Testis (tissue), 2 donors: ENCODE results near the gene WDR17.
A peak's percentile ranks its signal among the peaks of the same experiment; 100 is the strongest.

ENCODE experiments used
- POLR2A ChIP-seq: fragments of 450-650 bp; IDR thresholded peaks from one replicate; pipeline ENCODE4 v1.6.1; 2017; ENCODE audit warnings: antibody characterized with exemption, mild to moderate bottlenecking, moderate library complexity
- TF ChIP-seq, protein P1 (sequence below), 3 experiments: fragments of 450-650 bp in 2 of 3; fragments of 200-600 bp in 1 of 3; sonication (generic) in 1 of 3; IDR thresholded peaks; one replicate each; pipeline ENCODE4 v1.5.1; 2016 to 2019; ENCODE audit warnings: antibody characterized with exemption in 3 of 3, mild to moderate bottlenecking in 2 of 3, moderate library complexity in 1 of 3

DNA sequence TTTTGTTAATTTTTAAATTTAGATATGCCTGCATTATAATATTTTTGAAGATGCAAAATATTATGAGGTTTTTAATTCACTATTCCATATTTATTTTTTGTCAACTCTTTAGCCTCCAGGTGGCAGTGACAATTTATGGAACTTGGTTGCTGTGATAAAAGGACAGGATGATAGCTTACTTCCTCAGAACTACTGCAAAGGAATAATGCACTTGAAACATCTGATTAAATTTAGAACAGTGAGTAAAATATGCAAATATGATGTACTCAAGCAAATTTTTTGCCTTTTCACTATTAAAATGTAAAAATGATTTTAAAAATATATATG lies 84.7 kb downstream of the WDR17 start:
- no peak for TF ChIP-seq POLR2A
- TF ChIP-seq, protein P1, sequence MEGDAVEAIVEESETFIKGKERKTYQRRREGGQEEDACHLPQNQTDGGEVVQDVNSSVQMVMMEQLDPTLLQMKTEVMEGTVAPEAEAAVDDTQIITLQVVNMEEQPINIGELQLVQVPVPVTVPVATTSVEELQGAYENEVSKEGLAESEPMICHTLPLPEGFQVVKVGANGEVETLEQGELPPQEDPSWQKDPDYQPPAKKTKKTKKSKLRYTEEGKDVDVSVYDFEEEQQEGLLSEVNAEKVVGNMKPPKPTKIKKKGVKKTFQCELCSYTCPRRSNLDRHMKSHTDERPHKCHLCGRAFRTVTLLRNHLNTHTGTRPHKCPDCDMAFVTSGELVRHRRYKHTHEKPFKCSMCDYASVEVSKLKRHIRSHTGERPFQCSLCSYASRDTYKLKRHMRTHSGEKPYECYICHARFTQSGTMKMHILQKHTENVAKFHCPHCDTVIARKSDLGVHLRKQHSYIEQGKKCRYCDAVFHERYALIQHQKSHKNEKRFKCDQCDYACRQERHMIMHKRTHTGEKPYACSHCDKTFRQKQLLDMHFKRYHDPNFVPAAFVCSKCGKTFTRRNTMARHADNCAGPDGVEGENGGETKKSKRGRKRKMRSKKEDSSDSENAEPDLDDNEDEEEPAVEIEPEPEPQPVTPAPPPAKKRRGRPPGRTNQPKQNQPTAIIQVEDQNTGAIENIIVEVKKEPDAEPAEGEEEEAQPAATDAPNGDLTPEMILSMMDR (IDR thresholded peaks at IDR 0.05): peak in 1 of 3 experiments; percentile 16
